GM12873 (cell line): ENCODE measurements around the gene PXMP2.

Experiments used
- TF ChIP-seq, protein P1 (sequence below): IDR thresholded peaks from 2 replicates; pipeline ENCODE4 v1.5.1; 2012; ENCODE audit warnings: low read depth, mild to moderate bottlenecking, moderate library complexity, low read length, control low read depth; ENCODE audit not compliant: insufficient read depth; ENCODE audit errors: missing control alignments

The PXMP2 gene

DNA sequence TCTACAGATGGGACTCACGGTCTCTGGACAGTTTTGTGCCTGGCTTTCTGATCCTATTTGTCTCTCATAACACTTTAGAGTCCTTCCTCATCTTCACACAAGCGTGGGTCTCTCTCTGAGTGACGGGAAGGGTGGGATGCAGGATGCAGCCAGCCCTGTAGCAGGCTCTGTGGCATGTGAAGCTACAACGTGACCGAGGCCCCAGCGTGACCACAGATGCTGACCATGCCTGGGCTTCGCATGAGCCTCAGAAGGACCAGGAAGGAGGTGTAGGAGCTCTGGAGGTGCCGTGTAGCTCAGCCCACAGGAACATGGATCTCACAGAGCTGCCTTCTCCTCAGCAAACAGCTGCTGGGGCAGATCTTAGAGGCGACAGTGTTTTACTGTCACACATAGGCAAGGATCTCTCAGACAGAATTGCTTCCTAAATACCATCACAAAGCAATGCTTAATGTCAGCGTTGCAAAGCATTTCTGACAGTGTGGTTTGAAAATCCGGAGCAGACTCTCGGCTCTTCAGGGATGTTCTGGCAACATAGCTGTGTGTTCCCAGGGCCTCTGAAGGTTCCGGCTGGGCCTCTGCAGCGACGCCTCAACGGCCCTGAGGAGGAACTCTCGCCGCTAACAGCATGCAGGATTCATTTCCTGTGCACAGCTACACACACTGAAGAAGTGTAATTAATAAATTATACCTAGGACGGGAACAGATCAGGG is 52.4 kb downstream of the PXMP2 start:
- TF ChIP-seq, protein P1, sequence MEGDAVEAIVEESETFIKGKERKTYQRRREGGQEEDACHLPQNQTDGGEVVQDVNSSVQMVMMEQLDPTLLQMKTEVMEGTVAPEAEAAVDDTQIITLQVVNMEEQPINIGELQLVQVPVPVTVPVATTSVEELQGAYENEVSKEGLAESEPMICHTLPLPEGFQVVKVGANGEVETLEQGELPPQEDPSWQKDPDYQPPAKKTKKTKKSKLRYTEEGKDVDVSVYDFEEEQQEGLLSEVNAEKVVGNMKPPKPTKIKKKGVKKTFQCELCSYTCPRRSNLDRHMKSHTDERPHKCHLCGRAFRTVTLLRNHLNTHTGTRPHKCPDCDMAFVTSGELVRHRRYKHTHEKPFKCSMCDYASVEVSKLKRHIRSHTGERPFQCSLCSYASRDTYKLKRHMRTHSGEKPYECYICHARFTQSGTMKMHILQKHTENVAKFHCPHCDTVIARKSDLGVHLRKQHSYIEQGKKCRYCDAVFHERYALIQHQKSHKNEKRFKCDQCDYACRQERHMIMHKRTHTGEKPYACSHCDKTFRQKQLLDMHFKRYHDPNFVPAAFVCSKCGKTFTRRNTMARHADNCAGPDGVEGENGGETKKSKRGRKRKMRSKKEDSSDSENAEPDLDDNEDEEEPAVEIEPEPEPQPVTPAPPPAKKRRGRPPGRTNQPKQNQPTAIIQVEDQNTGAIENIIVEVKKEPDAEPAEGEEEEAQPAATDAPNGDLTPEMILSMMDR: no peak

DNA sequence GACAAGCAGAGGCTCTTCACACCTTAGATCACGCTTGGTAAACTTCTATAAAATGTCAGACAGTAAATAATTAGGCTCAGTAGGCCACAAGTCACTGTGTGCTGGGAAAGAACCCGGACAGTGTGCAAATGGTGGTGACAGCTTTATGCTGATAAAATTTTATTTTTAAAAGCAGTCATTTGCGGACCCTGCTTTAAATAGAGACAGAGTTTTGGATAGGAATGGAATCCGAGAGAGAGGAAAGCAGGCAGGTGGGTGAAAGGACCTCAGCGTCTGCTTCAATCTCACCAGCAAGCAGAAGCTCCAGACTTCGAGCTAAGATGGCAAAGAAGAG is 52.9 kb downstream of the PXMP2 start:
- TF ChIP-seq, protein P1: no peak

DNA sequence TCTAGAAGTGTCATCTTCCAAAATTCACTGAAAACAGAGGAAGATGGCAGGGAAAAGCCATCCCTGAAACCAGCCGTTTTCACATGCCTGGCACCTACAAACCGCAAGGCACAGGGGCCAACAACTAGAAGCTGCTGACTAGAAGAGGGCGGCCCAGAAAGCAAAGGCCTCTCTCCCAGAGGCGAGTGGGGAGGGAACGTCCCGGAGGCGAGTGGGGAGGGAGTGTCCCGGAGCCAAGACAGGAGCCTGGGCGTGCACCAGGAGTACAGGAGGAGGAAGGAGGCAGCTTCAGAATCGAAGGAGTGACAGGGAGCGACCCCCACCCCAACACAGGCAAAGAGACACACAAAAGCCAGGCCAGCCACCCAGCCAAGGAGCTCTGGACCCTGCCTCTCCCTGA is 53.3 kb downstream of the PXMP2 start:
- TF ChIP-seq, protein P1: no peak

DNA sequence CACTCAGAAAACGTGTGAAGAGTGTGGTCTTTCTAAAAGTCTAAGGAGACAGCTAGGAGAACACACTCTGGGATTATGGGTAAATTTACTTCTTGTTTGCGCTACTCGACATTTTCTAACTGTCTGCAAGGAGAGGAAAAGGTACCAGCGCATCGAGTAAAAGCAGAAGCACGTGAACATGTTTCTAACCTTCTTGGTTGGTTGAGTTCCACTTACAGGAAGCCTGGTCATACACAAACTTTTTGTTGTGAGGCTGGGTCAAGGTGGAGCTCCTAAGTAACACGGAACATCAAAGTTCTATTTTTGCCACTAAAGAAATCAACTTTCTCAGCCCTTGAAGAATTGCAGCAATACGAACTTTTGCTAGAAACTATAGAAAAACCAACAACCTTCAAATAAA is 54.2 kb downstream of the PXMP2 start:
- TF ChIP-seq, protein P1: no peak

DNA sequence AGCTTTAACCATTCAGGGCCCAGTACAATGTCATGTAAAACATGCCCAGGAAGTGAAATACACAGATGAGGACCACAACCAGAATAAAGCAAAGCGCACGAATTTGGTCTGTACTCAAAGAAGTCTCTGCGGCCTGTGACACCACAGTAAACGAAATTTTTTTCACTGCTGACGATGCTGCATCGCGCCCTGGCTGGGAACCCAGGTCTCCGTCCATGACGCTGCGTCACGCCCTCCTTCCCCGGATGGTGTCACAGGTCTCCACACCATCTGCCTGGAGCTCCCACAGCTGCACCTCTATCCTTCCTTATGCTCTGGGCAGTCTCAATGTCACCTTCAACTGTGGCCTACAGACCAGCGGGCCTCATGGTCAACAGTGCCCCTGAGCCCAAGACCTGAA is 56.4 kb downstream of the PXMP2 start:
- TF ChIP-seq, protein P1: no peak

DNA sequence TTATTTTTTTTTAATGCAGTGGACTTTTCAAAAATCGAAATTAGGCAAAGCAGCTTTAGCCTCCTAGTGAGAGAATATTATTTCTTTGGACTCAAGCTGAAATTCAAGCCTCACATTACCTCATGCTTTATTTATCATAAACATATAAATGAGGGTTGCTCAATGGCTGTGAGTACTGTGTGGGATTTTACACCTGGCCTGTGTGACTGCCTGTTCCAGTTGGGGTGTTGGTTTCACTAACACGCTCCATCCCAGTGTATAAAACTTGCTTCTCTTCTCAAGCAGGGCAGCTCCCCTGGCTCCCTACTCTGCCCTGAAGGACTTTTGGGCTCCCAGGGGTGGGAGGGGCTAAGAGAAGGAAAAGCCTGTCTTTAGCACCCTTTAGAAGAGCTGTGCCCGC is 59.2 kb downstream of the PXMP2 start:
- TF ChIP-seq, protein P1: no peak

DNA sequence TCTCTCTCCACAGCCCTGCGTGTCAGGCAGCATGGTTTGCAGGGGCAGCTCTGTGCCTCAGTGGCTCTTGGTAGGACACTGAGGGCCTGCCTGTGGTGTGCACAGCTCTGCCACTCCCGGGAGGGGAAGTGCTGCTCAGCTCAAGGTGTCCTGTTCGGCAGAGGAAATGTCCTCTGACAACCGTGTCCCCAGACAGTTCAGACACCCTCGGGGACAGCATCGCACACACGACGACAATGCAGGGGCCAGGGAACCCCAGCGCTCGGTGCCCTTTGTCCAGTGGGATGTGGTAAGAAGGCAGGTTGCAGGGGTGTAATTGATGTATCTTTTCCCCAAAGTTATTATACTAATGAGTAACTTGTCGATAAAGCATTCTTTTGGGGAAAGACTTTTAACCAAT is 60.0 kb downstream of the PXMP2 start:
- TF ChIP-seq, protein P1: no peak
